Measurements from ENCODE around the gene JUP.
"Not testable (repeated sequence)": the region's sequence is repeated elsewhere in the genome, so short reads cannot be mapped to it uniquely, and the experiment has no call there.

JUP gene

DNA sequence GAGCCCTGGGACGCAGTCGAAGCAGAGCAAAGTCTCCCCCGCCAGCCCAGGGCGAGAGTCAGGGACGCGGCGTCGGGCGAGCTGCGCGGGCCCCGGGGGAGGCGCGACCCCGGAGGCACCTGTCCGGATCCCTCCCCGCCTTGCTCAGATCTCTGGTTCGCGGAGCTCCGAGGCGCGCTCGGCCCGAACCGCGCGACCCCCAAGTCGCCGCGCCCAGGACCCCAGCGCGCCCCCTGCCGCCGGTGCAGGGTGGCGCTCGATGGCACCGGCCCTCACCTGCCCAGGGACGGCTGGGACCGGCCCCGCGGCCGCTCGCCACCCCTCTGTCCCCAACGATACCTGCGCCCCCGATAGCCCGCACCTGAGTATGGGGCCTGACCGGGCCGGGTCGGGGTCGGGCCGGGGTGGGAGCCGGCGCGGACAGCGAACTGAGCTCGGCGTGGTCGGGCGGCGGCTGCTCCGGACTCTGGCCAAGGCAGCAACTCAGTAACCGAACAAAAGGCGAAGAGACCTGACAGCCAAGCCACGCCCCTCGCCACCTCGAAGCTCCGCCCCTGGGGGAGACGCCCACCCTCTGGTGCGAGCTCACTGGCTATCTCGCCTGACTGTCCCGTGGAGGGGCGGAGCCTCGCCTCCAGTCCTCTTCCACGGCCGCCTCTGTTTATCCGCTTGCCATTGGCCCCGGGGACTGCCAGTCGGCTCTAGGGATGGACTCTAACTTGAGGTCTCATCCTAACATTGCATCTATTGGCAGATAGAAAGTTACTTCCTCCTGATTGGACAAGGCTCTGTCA, at the start of gene JUP:
TSS of gene JUP (minus strand) at position 485 of the 794 bp plus-strand sequence. CDS start 14,857 bp downstream, outside the sequence.
- peak; percentile 95 for DNase-seq

DNA sequence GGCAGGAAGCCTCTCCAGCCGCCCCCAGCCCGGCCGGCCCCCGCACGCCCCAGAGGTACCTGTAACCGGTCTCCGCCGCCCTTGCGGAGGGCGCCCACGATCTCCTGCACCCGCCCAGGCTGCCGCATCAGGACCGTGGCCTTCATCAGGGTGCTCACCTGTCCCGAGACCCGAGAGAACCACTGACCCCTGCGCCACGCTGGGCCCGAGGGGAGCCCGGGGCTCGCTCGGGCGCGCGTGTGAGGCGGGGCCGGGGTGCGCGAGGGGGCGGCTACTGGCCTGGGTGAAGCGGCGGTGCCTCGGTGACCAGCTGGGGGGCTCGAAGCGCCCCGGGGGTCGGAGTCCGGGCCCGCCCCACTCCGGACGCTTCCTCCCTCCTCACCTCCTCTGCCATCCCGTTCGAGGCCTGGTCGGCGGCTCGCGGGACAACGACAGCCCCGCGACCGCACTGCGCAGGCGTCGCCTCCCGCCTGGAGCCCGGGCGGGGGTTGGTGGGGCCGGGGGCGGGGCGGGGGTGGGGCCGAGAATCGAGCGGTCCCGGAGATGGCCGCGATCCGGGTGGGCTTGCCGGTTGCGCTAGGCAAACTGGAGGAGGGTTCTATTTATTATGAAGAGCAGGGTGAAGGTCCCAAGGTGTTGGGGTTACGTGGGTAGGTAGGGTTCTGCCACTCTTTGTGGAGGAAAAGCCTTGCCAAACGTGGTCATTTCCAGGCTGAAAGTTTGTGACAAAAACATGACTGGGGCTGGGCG, 49.5 kb upstream of the JUP start, which contains the start of gene NT5C3B:
TSS of gene NT5C3B (minus strand) at position 433 of the 750 bp plus-strand sequence. CDS start at position 394, 39 bp downstream.
- peak; percentile 44 for DNase-seq

DNA sequence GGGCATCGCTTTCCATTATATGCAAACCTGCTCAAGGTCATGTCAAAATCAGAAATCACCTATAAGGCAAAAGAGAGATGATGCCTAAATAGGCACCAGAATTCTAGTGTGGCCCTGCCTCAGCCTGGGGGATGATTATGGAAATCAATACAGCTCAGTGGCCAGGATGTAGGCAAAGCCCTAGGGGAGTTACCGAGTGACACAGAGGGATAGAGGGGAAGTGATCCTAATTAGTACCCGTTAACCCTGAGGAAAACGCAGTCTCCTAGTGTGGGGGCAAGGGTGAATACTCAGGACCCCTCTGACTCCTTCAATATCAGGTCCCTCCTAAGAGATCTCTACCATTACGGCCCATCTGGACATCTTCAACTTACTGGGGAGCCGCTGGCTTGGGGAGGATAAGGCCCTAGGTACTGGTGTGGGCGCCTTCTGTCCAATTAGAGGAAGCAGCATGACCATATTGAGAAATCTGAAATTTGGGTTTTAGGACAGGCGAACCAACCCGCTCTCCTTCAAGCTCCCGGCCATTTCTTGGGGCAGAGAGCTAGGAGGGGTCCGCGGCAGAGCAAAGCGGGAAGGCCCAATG, 48.8 kb upstream of the JUP start:
- DNase-seq: no peak

DNA sequence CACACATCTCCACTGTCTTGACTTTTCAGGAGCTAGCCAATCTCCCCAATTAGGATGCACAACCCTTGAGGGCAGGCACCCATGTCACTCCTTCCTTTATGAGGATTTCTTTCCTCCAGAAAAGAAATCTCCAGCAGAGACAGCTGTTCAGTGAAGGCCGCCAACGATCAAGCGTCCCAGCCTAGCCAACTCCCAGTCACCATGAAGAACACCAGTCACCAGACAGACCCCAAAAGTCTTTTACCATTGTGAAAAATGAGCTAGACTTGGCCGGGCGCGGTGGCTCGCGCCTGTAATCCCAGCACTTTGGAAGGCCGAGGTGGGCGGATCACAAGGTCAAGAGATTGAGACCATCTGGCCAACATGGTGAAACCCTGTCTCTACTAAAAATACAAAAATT, 43.5 kb upstream of the JUP start:
- not testable (repeated sequence) for DNase-seq

DNA sequence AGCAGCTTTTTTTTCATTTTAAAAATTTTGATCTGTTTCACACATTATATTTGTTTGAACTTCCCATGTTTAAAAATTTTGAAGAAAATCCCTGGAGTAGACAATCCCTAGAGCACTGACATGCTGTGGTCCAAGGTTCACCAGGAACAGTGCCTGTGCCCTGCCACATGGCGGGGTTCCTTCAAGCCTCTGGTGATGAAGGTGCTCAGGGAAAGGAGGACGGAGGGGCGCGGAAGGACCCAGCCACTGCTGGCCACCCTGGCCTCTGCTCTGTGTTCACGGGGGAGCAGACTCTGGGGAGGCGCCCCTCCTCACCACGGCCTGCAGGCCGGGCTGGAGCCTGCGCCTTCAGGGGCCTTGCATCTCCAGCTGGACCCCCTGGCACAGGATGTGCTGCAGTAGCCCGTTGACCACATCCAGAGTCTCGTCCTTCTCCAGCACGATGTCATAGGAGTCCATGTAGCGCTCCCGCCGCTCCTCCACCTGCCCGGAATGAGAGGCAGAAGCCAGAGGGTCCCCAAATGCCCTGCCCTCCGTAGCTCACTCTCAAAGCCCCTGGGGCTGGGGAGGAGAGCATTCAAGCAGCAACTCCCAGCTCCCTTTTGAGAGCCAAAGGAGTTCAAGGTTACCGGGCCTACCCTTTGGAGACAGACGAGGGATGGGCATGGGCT, 38.8 kb upstream of the JUP start:
- no peak for DNase-seq

DNA sequence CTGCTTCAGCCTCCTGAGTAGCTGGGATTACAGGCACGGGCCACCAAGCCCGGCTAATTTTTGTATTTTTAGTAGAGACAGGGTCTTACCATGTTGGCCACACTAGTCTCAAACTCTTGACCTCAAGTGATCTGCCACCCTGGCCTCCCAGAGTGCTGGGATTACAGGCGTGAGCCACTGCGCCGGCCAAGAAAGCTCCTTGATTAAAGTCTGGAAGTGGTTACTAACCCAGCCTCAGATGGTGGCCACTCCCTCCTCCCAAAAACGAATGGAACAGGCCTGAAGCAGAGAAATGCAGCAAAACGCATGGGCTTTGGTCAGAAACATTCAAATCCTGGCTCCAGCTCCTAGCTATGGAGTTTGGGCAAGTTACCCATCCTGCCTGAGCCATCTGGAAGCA, 37.6 kb upstream of the JUP start:
- no peak for DNase-seq

DNA sequence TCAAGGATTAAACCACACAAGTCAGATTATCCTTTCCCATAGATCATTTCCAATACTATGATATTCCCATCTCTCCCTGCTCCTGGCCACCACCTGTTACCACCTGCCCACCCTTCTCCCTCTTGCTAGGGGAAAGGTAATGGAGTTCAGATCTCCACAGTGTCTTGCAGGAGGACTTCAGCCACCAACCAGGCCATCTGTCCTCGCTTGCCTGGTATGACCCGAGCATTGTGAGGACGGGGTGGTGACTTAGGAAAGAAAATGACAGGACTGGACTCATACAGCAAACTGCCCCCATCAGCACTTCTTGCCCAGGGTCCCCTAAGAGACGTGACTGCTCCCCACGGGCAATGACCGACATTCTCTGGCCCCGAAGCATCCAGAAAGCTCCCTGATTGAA, 37.1 kb upstream of the JUP start:
- DNase-seq: no peak

DNA sequence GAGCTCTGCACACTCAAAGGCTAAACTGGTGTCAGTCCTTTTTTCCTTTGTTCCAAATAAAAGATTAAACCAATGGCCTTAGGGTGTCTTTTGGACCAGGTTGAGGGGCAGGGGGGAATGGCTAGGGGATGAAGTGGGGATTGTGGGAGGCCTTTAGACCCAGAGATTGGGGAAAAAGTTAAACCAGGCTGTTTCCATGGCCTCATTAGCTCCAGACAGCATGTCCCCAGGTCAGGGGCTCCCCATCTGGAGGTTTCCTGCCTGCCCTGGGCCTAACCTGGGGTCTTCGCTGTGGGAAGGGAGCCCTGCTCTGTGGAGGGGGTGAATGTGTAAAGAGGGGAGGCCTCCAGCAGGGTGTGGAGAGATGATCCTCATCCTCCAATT, 36.6 kb upstream of the JUP start:
- DNase-seq: no peak

DNA sequence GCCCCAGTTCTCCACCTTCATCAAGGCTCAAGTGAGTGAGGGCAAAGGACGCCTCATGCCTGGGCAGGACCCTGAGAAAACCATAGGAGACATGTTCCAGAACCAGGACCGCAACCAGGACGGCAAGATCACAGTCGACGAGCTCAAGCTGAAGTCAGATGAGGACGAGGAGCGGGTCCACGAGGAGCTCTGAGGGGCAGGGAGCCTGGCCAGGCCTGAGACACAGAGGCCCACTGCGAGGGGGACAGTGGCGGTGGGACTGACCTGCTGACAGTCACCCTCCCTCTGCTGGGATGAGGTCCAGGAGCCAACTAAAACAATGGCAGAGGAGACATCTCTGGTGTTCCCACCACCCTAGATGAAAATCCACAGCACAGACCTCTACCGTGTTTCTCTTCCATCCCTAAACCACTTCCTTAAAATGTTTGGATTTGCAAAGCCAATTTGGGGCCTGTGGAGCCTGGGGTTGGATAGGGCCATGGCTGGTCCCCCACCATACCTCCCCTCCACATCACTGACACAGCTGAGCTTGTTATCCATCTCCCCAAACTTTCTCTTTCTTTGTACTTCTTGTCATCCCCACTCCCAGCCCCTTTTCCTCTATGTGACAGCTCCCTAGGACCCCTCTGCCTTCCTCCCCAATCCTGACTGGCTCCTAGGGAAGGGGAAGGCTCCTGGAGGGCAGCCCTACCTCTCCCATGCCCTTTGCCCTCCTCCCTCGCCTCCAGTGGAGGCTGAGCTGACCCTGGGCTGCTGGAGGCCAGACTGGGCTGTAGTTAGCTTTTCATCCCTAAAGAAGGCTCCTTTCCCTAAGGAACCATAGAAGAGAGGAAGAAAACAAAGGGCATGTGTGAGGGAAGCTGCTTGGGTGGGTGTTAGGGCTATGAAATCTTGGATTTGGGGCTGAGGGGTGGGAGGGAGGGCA, 36.0 kb upstream of the JUP start:
- no peak for DNase-seq

DNA sequence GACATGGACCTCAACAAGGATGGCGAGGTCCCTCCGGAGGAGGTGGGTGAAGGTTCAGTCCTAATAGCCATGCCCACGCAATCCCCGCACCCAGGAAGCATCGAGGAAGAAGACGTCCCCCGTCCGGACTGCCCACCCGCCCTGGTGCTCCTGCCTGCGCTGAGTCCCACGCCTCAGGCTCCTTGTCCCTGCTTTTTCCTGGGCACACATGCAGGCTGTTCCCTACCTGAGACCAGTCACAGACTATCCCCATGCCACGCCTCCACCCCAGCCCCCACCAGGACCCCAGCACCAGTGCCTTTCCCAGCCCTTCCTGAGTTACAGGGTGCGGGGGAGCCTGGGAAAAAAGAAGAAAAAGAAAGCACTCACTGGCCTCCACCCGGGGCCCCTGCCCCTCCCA, 35.3 kb upstream of the JUP start:
- no peak for DNase-seq

DNA sequence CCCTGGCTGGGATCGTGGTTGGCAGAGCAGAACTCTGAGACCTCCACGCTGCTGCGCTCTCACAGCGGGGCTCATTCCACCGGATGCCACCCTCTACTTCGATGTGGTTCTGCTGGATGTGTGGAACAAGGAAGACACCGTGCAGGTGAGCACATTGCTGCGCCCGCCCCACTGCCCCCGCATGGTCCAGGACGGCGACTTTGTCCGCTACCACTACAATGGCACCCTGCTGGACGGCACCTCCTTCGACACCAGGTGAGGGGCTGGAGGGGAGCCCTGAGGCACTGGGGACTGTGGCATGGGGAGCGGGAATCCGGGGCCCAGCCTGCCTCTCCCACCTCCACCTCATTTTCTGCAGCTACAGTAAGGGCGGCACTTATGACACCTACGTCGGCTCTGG, 31.5 kb upstream of the JUP start:
- DNase-seq: no peak

DNA sequence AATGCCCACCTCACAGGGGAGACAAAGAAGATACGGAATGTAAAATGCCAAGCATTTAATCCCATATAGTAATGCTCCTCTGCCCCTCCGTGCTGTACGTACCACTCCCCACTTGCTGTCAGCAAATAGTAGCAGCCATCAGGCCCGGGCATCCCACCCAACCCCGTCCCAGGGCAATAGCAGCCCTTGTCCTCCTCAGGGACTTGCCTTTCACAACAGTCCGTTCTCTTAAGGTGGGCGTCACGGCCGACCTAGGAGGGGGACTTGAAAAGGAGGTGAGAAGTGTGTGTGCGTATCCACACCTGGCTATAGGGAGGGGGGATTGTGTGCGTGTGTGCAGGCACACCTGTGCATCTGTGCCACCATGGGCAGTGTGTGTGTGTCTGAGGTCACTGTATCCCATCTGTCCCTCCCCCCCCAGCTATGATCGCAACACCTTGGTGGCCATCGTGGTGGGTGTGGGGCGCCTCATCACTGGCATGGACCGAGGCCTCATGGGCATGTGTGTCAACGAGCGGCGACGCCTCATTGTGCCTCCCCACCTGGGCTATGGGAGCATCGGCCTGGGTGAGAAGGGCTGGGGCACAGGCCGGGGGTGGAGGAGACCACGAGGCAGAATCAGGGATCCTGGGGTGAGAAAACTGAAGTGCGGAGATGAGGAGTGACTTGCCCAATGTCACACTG, 30.3 kb upstream of the JUP start:
- no peak for DNase-seq

DNA sequence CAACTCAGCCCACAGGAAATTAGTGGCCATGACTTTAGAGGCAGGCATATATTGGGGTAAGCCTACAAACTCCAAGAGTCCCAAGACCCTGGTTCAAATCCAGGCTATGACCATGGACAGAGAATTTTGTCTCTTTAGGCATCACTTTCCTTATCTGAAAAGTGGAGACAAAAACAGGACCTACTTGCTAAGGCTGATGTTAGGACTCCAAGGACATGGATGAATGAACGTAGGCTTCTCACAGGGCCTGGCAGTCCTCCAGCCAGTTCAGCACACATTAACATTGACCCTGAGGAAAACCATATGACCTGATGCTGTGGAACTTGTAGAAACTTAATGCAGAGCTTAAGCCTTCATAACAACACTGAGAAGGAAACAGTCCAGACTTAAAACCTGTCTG, 27.7 kb upstream of the JUP start:
- DNase-seq: no peak

DNA sequence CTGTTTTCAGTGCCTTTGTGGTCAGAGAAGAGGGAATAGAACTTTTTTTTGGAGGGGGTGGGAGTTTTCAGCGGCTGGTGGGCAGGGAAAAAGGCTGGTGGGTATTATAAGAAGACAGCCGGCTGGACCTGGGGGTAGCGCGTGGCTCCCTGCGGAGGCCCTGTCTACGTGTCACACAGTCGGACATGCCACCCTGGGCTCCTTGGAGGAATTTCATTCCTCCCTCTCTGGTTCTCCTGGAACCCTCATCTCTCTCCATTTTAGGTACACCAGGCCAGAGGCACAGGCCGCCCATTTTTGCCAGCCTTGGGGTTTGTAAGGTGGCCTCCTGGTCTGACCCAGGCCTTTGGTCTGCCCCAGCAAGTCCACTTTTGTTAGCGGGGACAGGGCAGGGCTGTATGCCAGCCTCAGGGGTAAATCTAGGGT, 27.2 kb upstream of the JUP start:
- DNase-seq: no peak

DNA sequence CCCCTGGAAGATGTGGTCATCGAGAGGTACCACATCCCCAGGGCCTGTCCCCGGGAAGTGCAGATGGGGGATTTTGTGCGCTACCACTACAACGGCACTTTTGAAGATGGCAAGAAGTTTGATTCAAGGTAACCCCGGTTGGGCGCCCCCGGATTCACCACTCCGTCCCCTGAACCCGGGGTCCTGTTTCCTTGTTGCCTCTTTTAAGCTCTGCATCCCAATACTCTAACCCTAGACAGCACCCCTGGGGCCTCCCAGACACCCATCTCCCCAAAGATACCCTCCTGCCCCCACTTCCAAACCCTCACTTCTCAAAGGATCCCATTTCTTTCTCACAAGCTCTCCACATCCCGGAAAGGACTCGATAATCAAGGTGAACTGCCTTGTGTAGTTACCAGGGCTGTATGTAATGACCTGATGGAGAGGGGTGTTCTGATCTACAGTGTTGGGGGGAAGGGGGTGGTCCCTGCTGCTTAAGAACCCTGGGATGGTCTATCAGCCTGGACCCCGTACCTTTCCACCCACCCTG, 26.7 kb upstream of the JUP start:
- DNase-seq: no peak

DNA sequence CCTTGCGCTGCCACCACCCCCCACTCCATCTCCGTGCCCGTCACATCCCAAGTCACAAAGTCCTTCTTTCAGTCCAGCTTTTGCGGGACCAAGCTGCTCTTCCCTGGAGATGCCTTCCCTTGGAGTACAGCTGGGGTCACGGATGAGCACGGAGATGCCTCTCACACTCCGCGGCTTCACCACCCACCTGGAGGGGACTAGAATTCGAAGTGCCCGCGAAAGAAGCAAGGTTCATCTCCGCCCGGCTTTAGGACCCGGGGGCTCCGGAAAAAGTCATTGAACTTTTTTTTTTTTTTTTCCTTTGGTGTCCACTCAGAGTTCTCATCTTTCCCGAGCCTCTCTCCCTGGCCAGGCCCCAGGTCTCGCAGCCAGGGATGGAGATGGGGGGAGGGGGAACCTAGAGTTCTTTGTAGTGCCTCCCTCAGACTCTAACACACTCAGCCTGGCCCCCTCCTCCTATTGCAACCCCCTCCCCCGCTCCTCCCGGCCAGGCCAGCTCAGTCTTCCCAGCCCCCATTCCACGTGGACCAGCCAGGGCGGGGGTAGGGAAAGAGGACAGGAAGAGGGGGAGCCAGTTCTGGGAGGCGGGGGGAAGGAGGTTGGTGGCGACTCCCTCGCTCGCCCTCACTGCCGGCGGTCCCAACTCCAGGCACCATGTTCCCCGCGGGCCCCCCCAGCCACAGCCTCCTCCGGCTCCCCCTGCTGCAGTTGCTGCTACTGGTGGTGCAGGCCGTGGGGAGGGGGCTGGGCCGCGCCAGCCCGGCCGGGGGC, 26.1 kb upstream of the JUP start, which contains the start of gene FKBP10:
TSS of gene FKBP10 (plus strand) at position 624 of the 771 bp plus-strand sequence. CDS start at position 655, 31 bp downstream.
- no peak for DNase-seq

DNA sequence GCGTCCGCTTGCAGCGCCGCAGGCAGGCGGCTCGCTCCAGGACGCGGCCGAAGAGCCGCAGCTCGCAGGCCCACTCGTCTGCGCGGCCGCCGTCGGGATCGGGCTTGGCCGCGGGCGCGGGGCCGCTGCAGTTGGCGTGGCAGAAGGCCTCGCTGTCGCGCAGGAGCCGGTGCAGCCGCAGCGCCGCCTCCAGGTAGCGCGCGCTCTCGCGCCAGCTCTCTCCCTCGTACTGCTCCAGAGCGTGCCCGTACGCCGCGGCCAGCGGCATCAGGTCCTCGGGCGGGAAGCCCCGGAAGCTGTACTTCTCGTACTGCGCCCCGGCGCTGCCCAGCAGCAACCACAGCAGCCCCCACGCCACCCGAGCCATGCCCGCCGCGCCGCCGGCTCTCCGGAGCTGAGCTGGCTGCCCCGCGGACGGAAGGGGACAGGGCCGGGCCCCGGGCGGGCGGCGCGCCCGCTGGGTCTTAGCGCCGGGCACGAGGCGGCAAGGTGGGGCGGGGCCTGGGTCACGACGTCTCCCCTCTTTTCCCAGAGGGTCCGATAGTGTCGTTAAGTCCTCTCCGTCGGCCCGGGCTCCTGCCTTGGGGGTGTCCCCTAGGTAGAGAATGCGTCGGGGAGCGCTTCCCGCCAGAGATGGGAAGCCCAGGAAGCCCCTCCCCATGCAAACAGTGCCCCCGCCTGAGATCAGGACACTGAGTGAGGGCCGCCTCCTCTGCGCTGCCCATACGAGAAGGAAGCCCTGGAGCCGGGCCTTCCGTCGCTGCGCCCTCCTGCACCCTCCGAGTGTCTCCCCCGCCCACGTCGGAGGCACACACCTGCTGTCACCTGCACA, 25.3 kb upstream of the JUP start, which contains the start of gene P3H4:
TSS of gene P3H4 (minus strand) at position 401 of the 832 bp plus-strand sequence. CDS start at position 367, 34 bp downstream.
- DNase-seq: peak; percentile 60

DNA sequence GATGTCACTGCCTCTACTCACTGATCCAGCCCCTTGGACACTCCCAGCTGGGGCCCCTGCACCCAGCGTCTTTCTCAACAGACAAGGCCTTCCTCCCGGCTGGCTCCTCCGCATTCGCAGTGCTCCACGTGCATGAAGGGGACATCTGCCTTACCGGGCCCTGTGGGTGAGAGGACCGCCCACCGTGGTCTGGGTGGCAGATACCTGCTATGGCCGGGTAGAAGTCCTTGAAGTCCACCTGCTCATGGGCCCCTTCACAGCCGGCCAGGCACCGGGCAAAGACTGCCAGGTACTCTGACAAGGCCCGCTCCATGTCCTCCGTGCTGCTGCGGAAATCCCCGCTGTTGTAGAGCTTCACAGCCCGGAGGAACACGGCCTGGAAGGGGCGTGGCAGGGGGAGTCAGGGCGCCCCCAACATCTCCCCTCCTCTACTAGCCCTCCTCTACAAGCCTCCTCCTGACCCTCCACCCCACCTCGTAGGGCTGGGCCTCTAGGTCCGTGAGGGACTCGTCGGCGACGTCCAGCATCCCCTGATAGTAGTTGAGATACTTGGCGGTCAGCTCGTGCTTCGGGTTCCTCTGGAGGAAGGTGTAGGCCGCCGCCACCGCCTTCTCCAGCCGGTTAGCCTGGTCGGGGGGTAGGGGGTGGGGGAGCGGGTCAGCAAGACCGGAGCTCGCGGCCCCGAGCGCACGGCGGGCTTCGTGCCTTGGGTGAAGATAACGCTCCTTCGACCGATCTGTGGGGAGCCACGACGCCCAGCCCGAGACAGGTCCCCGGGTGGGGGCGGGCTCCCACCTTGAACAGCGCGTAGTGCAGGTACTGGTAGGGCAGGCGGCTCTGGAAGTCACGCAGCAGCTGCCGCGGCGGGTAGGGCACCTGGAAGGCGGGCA, 24.4 kb upstream of the JUP start:
- no peak for DNase-seq
